ENCODE measurements around the gene ZBBX. TPM values are rescaled to one million over a fixed set of nuclear protein-coding genes. Genes with fewer than 3 reads are reported as not detected.

The ZBBX gene
- total and polyA plus RNA-seq, 2 experiments from 2014 or later = not detected

GRCh38 chr3:167355446-167355845 lies 24.7 kb downstream of the ZBBX start:
- Histone ChIP-seq H3K79me2 (ENCODE audit: insufficient read depth) (no peaks in the 10 kb centered on the region), H3K27ac (no peak overlapping the region), H3K9ac (no peak overlapping the region), H4K20me1 (ENCODE audit: insufficient read depth) (no peaks in the 10 kb centered on the region), H3K36me3 (ENCODE audit: low read depth) (no peaks in the 10 kb centered on the region), H3K9me3 (ENCODE audit: low read depth) (no peaks in the 10 kb centered on the region), H3F3A (ENCODE audit: insufficient read depth) (no peaks in the 10 kb centered on the region), H3K9me2 (ENCODE audit: insufficient read depth) (no peaks in the 10 kb centered on the region), H3K4me3 (no peak overlapping the region), H2AFZ (no peak overlapping the region), H3K4me2 (ENCODE audit: unreplicated experiment) (no peak overlapping the region), H3K27me3 (replicated peaks; ENCODE audit: insufficient read depth) (no peaks in the 10 kb centered on the region), H3K4me1 (ENCODE audit: insufficient read depth) (no peaks in the 10 kb centered on the region)
- DNase-seq = no peak
- in situ Hi-C loops (cut with MboI) = no loop called here
- no peak for TF ChIP-seq EZH2 (IDR thresholded peaks at IDR 0.05; ENCODE audit: insufficient read depth, poor library complexity, severe bottlenecking)
- no peak for TF ChIP-seq EZH2phosphoT487 (IDR thresholded peaks at IDR 0.05; ENCODE audit: insufficient read depth, low read depth)

- Histone ChIP-seq H3K36me3 (ENCODE audit: low read depth) (no peaks in the 10 kb centered on the region), H3K9me3 (ENCODE audit: low read depth) (no peaks in the 10 kb centered on the region), H3K4me2 (ENCODE audit: unreplicated experiment) (no peak overlapping the region), H4K20me1 (ENCODE audit: insufficient read depth) (no peaks in the 10 kb centered on the region), H2AFZ (no peak overlapping the region), H3K9me2 (ENCODE audit: insufficient read depth) (no peaks in the 10 kb centered on the region), H3K9ac (no peak overlapping the region), H3K79me2 (ENCODE audit: insufficient read depth) (no peaks in the 10 kb centered on the region), H3F3A (ENCODE audit: insufficient read depth) (no peaks in the 10 kb centered on the region), H3K4me3 (no peak overlapping the region), H3K4me1 (ENCODE audit: insufficient read depth) (no peaks in the 10 kb centered on the region), H3K27me3 (replicated peaks; ENCODE audit: insufficient read depth) (no peaks in the 10 kb centered on the region), H3K27ac (no peak overlapping the region)
- DNase-seq = no peak
- in situ Hi-C loops (cut with MboI) = no loop called here
- WGBS, 2 experiments (ENCODE audit: low coverage in 1 of 2, low lambda C conversion rate in 2 of 2, missing lambda C conversion rate in 2 of 2) = 0 to 2% methylated on average over 1 of the region's 1 CpG
- no peak for TF ChIP-seq EZH2phosphoT487 (IDR thresholded peaks at IDR 0.05; ENCODE audit: insufficient read depth, low read depth)
- no peak for TF ChIP-seq EZH2 (IDR thresholded peaks at IDR 0.05; ENCODE audit: insufficient read depth, poor library complexity, severe bottlenecking)
These were observed 25.3 kb downstream of the ZBBX start for GRCh38 chr3:167354751-167355150.

GRCh38 chr3:167350245-167350862 lies 29.7 kb downstream of the ZBBX start:
- Histone ChIP-seq H3K4me1 (ENCODE audit: insufficient read depth) (no peaks in the 10 kb centered on the region), H3K9me3 (ENCODE audit: low read depth) (no peaks in the 10 kb centered on the region), H3K27me3 (replicated peaks; ENCODE audit: insufficient read depth) (no peaks in the 10 kb centered on the region), H4K20me1 (ENCODE audit: insufficient read depth) (no peaks in the 10 kb centered on the region), H3K4me3 (no peak overlapping the region), H3K4me2 (ENCODE audit: unreplicated experiment) (no peak overlapping the region), H3K79me2 (ENCODE audit: insufficient read depth) (no peaks in the 10 kb centered on the region), H3K9ac (no peak overlapping the region), H3K36me3 (ENCODE audit: low read depth) (no peaks in the 10 kb centered on the region), H2AFZ (no peak overlapping the region), H3K9me2 (ENCODE audit: insufficient read depth) (no peaks in the 10 kb centered on the region), H3K27ac (no peak overlapping the region), H3F3A (ENCODE audit: insufficient read depth) (no peaks in the 10 kb centered on the region)
- peak; percentile 37 for DNase-seq
- 0 to 2% methylated on average over 2 of the region's 2 CpGs for WGBS, 2 experiments (ENCODE audit: low coverage in 1 of 2, low lambda C conversion rate in 2 of 2, missing lambda C conversion rate in 2 of 2)
- in situ Hi-C loops (cut with MboI) = no loop called here
- TF ChIP-seq EZH2phosphoT487 (IDR thresholded peaks at IDR 0.05; ENCODE audit: insufficient read depth, low read depth) = no peak
- TF ChIP-seq EZH2 (IDR thresholded peaks at IDR 0.05; ENCODE audit: insufficient read depth, poor library complexity, severe bottlenecking) = no peak

GRCh38 chr3:167346171-167346570 lies 33.9 kb downstream of the ZBBX start:
- H3K4me1 ChIP-seq (ENCODE audit: insufficient read depth) = no peaks in the 10 kb centered on the region
- no peak overlapping the region for H3K9ac ChIP-seq
- no peak for DNase-seq
- no peaks in the 10 kb centered on the region for H3K27me3 ChIP-seq (replicated peaks; ENCODE audit: insufficient read depth)
- no peaks in the 10 kb centered on the region for H3K36me3 ChIP-seq (ENCODE audit: low read depth)
- H3K27ac ChIP-seq = no peak overlapping the region
- in situ Hi-C loops (cut with MboI) = no loop called here
- no peak overlapping the region for H3K4me2 ChIP-seq (ENCODE audit: unreplicated experiment)
- no peak overlapping the region for H2AFZ ChIP-seq
- no peaks in the 10 kb centered on the region for H3K9me2 ChIP-seq (ENCODE audit: insufficient read depth)
- no peak overlapping the region for H3K4me3 ChIP-seq
- no peak for TF ChIP-seq EZH2phosphoT487 (IDR thresholded peaks at IDR 0.05; ENCODE audit: insufficient read depth, low read depth)
- no peak for TF ChIP-seq EZH2 (IDR thresholded peaks at IDR 0.05; ENCODE audit: insufficient read depth, poor library complexity, severe bottlenecking)
- WGBS, 2 experiments (ENCODE audit: low coverage in 1 of 2, low lambda C conversion rate in 2 of 2, missing lambda C conversion rate in 2 of 2) = 67% methylated on average over 1 of the region's 1 CpG
- H3K9me3 ChIP-seq (ENCODE audit: low read depth) = no peaks in the 10 kb centered on the region
- H3K79me2 ChIP-seq (ENCODE audit: insufficient read depth) = no peaks in the 10 kb centered on the region
- no peaks in the 10 kb centered on the region for H3F3A ChIP-seq (ENCODE audit: insufficient read depth)
- H4K20me1 ChIP-seq (ENCODE audit: insufficient read depth) = no peaks in the 10 kb centered on the region

Measured in GM23248 (cell line).